Heart right ventricle (tissue), 16 donors: ENCODE measurements around the gene TDRD3. TPM values are rescaled to one million over a fixed set of nuclear protein-coding genes. Genes with fewer than 3 reads are reported as not detected.

Experiments used
- ATAC-seq, 8 donors: fragments of 200-7000 bp; cut with Tn5 transposase; one replicate each; pipeline ENCODE4 v1.9.1; 2020; ENCODE audit warnings: mild to moderate bottlenecking in 8 of 8, moderate library complexity in 8 of 8, moderate number of reproducible peaks in 1 of 8
- DNase-seq, 2 donors: peaks; one replicate each; pipeline ENCODE4 v3.0.0-alpha.2; 2020
- H3K27ac ChIP-seq, 10 donors: fragments of 200-600 bp; sonication (generic) in 2 of 10; one replicate each; pipeline versions ENCODE4 v1.5.0 to v1.8.0; 2020 to 2022; ENCODE audit warnings: mild to moderate bottlenecking in 3 of 10
- H3K27me3 ChIP-seq, 7 donors: fragments of 200-600 bp; one replicate each; pipeline ENCODE4 v1.8.0; 2021 to 2022; ENCODE audit warnings: mild to moderate bottlenecking in 2 of 7
- H3K36me3 ChIP-seq, 9 donors: fragments of 200-600 bp; sonication (generic) in 1 of 9; one replicate each; pipeline versions ENCODE4 v1.5.0 to v1.8.0; 2020 to 2022; ENCODE audit warnings: mild to moderate bottlenecking in 2 of 9
- H3K4me1 ChIP-seq, 9 donors: fragments of 200-600 bp; sonication (generic) in 1 of 9; one replicate each; pipeline versions ENCODE4 v1.5.0 to v1.8.0; 2020 to 2022; ENCODE audit warnings: mild to moderate bottlenecking in 4 of 9
- H3K4me3 ChIP-seq, 10 donors: fragments of 200-600 bp; sonication (generic) in 2 of 10; one replicate each; pipeline versions ENCODE4 v1.5.0 to v1.8.0; 2020 to 2022; ENCODE audit warnings: mild to moderate bottlenecking in 7 of 10, moderate library complexity in 2 of 10
- H3K9me3 ChIP-seq, 11 donors: fragments of 200-600 bp in 10 of 11; sonication (generic) in 2 of 11; one replicate each; pipeline versions ENCODE4 v1.5.0 to v1.8.0; 2013 to 2022; ENCODE audit warnings: mild to moderate bottlenecking in 2 of 11, control low read depth in 1 of 11, moderate library complexity in 1 of 11
- CTCF ChIP-seq, 9 donors: fragments of 200-600 bp; sonication (generic) in 2 of 9; IDR thresholded peaks; one replicate each; pipeline versions ENCODE4 v1.5.0 to v1.8.0; 2021 to 2022; ENCODE audit warnings: antibody characterized with exemption in 9 of 9, mild to moderate bottlenecking in 5 of 9, moderate library complexity in 1 of 9
- WGBS, 2 donors: extraction: QIAGEN DNeasy Blood & Tissue Kit; methylation state at CpG; one replicate each; pipeline ENCODE4 v1.1.7; 2013; ENCODE audit warnings: inconsistent platforms in 1 of 2; 5-methylcytosine and 5-hydroxymethylcytosine counted together
- intact Hi-C, 10 donors: fragments of 100-400 bp; cut with DNase I; formaldehyde crosslinking; loops; one replicate each; pipeline versions ENCODE4 v1.11.1 to v1.14.2; 2022
- polyA plus RNA-seq, 2 donors: library from polyadenylated mRNA; stranded (reverse); fragments of 200-250 nt; gene quantifications; one replicate each; pipeline ENCODE4 v1.2.3, GENCODE V29; 2013
- total RNA-seq, 10 donors: library from RNA; stranded (reverse); fragmentation: NEBNext Ultra II Directional in 3 of 10; extraction: Animal tissue kit (Norgen Biotek cat#: 25700) in 3 of 10; gene quantifications; one replicate each; pipeline versions ENCODE4 v1.2.1 to v1.2.4, GENCODE V29; 2021 to 2023
- donor health status: Arrhythmogenic right ventricular cardiomyopathy.
- donor health status: ischemic (EF 13 %, LVEDD 7.1; RV severe dilation, severe dysfunction).
- donor health status: healthy with polysubstance abuse.
- donor health status: DM: no; HTN: yes; CAD: no.
- donor health status: DM: no; HTN: no; CAD: no.
- donor health status: ischemic (EF 25% LVEDD 6.9; RV normal size, moderate dysfunction).
- donor health status: ischemic (EF 25% LVEDD 5.7; RV mildly dilated, moderate dysfunction).
- donor health status: healthy.
- donor health status: DM: yes; HTN: yes; CAD: no.
- donor health status: Ischemic cardiomyopathy.
- donor health status: ischemic (EF 35%, LVEDD 5.7; RV mildly dilated, moderate dysfunction).
- donor health status: nonischemic (EF 11% LVEDD 7.7; RV severe dilation, severe dysfunction).
- donor health status: DM: yes; HTN: yes; CAD: no.
- donor health status: PGD.
- donor health status: ischemic (EF 29% LVEDD 5.4; RV normal size, mild dysfunction).
- donor health status: nonischemic (EF 23%, LVEDD 6.1; RV moderate dilation, normal function).

TDRD3 gene
- total and polyA plus RNA-seq, 12 donors, result 9.8 to 60.7 (median 47.2) TPM

DNA sequence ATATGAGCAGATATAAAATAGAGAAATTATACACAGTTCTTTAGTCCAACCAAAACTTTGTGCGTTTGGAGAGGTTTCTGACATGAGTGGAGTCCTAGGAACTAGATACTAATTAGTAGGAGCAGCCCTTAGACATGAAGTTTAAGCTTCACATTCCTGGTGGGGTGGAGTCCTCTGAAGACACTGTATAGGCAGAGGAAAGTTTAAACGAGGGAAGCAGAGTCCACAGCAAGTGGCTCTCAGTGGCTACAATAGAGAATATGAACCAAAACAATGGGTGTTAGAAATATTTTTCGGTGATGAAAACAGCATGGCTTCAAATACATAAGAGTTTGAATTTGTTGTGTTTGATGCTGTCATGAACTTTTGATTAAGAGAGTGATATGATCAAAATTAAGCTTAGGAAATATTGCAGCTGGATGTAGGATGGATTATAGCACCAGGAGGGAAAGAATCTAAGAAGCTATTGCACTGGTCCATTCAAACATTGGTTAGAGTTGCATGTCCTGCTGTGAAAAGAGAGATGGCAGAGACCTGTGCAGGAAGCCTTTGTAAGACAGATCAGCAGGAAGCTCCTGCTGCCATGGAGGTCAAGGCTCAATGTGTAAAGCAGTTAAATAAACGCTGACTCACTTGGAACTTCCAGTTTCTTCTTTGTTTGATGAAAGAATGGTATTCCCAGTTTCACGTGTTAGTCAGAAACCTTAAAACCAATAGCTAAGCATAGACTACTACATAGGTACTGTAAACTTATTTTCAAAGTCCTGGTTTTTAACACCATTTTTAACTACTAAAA lies 175.2 kb downstream of the TDRD3 start:
- WGBS, 2 donors, result 66 to 72% methylated on average over 5 of the region's 5 CpGs
- Histone ChIP-seq H3K36me3 (peaks cover 0 to 56% (median 28%) of the 10 kb centered on the region in 9 donors), H3K27ac (no peak overlapping the region), H3K4me3 (no peak overlapping the region), H3K9me3 (no peaks in the 10 kb centered on the region), H3K4me1 (no peaks in the 10 kb centered on the region), H3K27me3 (no peaks in the 10 kb centered on the region)
- TF ChIP-seq CTCF (IDR thresholded peaks at IDR 0.05), result no peak
- intact Hi-C loops, result no loop called here
- no peak for DNase-seq
- ATAC-seq, result no peak

- ATAC-seq (peak in 1 of 8 donors; percentile 47), DNase-seq (no peak)
- no peak overlapping the region for H3K4me3 ChIP-seq
- no peaks in the 10 kb centered on the region for H3K9me3 ChIP-seq
- TF ChIP-seq CTCF (IDR thresholded peaks at IDR 0.05), result no peak
- H3K27me3 ChIP-seq, result no peaks in the 10 kb centered on the region
- intact Hi-C loops, result no loop called here
- H3K27ac ChIP-seq, result no peak overlapping the region
- WGBS, 2 donors, result 58 to 71% methylated on average over 8 of the region's 8 CpGs
- H3K36me3 ChIP-seq, result peaks cover 0 to 50% (median 23%) of the 10 kb centered on the region in 9 donors
- H3K4me1 ChIP-seq, result no peaks in the 10 kb centered on the region
Measured at GRCh38 chr13:60572855-60573254, 175.8 kb downstream of the TDRD3 start.

- 93 to 95% methylated on average over 5 of the region's 5 CpGs for WGBS, 2 donors
- no peaks in the 10 kb centered on the region for H3K27me3 ChIP-seq
- H3K4me3 ChIP-seq, result no peak overlapping the region
- ATAC-seq, result no peak
- H3K36me3 ChIP-seq, result peaks cover 0 to 31% (median 6%) of the 10 kb centered on the region in 9 donors
- no peaks in the 10 kb centered on the region for H3K9me3 ChIP-seq
- TF ChIP-seq CTCF (IDR thresholded peaks at IDR 0.05), result no peak
- no peak for DNase-seq
- intact Hi-C loops, result no loop called here
- H3K27ac ChIP-seq, result no peak overlapping the region
- no peaks in the 10 kb centered on the region for H3K4me1 ChIP-seq
Measured at GRCh38 chr13:60574735-60575134, 177.7 kb downstream of the TDRD3 start.

GRCh38 chr13:60575142-60575541 lies 178.1 kb downstream of the TDRD3 start:
- Histone ChIP-seq H3K27ac (no peak overlapping the region), H3K4me1 (no peaks in the 10 kb centered on the region), H3K9me3 (no peaks in the 10 kb centered on the region), H3K36me3 (peaks cover 0 to 27% (median 2%) of the 10 kb centered on the region in 9 donors), H3K4me3 (no peak overlapping the region), H3K27me3 (no peaks in the 10 kb centered on the region)
- ATAC-seq, result no peak
- 85 to 96% methylated on average over 1 of the region's 1 CpG for WGBS, 2 donors
- DNase-seq, result no peak
- TF ChIP-seq CTCF (IDR thresholded peaks at IDR 0.05), result no peak
- intact Hi-C loops, result no loop called here
